ENCODE data around the gene GOLGA2.
A peak's percentile ranks its signal among the peaks of the same experiment; 100 is the strongest.
"Not testable (repeated sequence)": the region's sequence is repeated elsewhere in the genome, so short reads cannot be mapped to it uniquely, and the experiment has no call there.

The GOLGA2 gene

GRCh38 chr9:128293091-128293490 lies 17.3 kb upstream of the GOLGA2 start:
- FAIRE-seq, result no peak

GRCh38 chr9:128292009-128292408 lies 16.2 kb upstream of the GOLGA2 start:
- FAIRE-seq, result no peak

- FAIRE-seq, result no peak
These were observed 12.6 kb upstream of the GOLGA2 start for GRCh38 chr9:128288273-128289004.

- FAIRE-seq, result no peak
These were observed 10.6 kb upstream of the GOLGA2 start for GRCh38 chr9:128286440-128286839.

GRCh38 chr9:128285033-128285784 lies 9.4 kb upstream of the GOLGA2 start:
- FAIRE-seq, result no peak

GRCh38 chr9:128282500-128282899 lies 6.7 kb upstream of the GOLGA2 start:
- FAIRE-seq, result no peak

- no peak for FAIRE-seq
These were observed 4.3 kb upstream of the GOLGA2 start for GRCh38 chr9:128280084-128280622.

- FAIRE-seq, result not testable (repeated sequence)
These were observed 3.6 kb upstream of the GOLGA2 start for GRCh38 chr9:128279088-128280073.

GRCh38 chr9:128276574-128277270 lies 915 bp upstream of the GOLGA2 start:
- no peak for FAIRE-seq

- peak; percentile 94 for FAIRE-seq
These were observed 284 bp upstream of the GOLGA2 start, which contains the start of gene SWI5 for GRCh38 chr9:128276008-128276573. Gene SWI5, plus strand, starts transcription at chr9:128276276.

- FAIRE-seq, result no peak
These were observed 1.6 kb downstream of the GOLGA2 start for GRCh38 chr9:128274245-128274644.

- FAIRE-seq, result no peak
These were observed 4.3 kb downstream of the GOLGA2 start for GRCh38 chr9:128271512-128271911.

GRCh38 chr9:128271112-128271511 lies 4.7 kb downstream of the GOLGA2 start:
- no peak for FAIRE-seq

- no peak for FAIRE-seq
These were observed 8.8 kb downstream of the GOLGA2 start for GRCh38 chr9:128266868-128267590.

- FAIRE-seq, result no peak
These were observed 10.4 kb downstream of the GOLGA2 start for GRCh38 chr9:128265348-128265847.

GRCh38 chr9:128262687-128263086 lies 13.1 kb downstream of the GOLGA2 start:
- no peak for FAIRE-seq

- FAIRE-seq, result no peak
These were observed 15.5 kb downstream of the GOLGA2 start for GRCh38 chr9:128260340-128260739.

GRCh38 chr9:128259156-128259555 lies 16.7 kb downstream of the GOLGA2 start:
- no peak for FAIRE-seq

GRCh38 chr9:128258326-128258725 lies 17.5 kb downstream of the GOLGA2 start:
- no peak for FAIRE-seq

- no peak for FAIRE-seq
These were observed 17.9 kb downstream of the GOLGA2 start for GRCh38 chr9:128257907-128258306.
